IMR-90 (cell line): Measurements from ENCODE around the gene TNS3. TPM values are rescaled to one million over a fixed set of nuclear protein-coding genes. Genes with fewer than 3 reads are reported as not detected.
A peak's percentile ranks its signal among the peaks of the same experiment; 100 is the strongest.

Experiments used
- ATAC-seq: fragments of 200-7000 bp; cut with Tn5 transposase; 2 replicates; pipeline ENCODE4 v1.9.1; 2020; ENCODE audit warnings: low read depth, mild to moderate bottlenecking, moderate library complexity
- BruUV-seq: library from RNA; stranded (reverse); fragments of 400-500 nt; replicated peaks from 2 replicates; lab custom pipeline; 2021; lab: Mats Ljungman, UMichigan
- CTCF ChIA-PET: fragments of 300-600 bp; formaldehyde crosslinking; extraction: SDS; loops from one replicate; lab custom pipeline; 2021; ENCODE audit warnings: antibody characterized with exemption; lab: Yijun Ruan, JAX
- POLR2A ChIA-PET: fragments of 300-600 bp; sonication (Branson Sonifier 250); formaldehyde crosslinking; loops from one replicate; lab custom pipeline; 2022; ENCODE audit warnings: antibody characterized with exemption; ENCODE audit not compliant: unreplicated experiment; lab: Charles Lee
- DNase-seq: peaks from one replicate; pipeline ENCODE4 v3.0.0; 2013
- H2AFZ ChIP-seq: replicated peaks from 2 replicates; pipeline ENCODE3; 2013; ENCODE audit warnings: low read length, mild to moderate bottlenecking; ENCODE audit not compliant: poor library complexity
- H2AK5ac ChIP-seq: 2 replicates; pipeline ENCODE4 v1.6.1; 2013; ENCODE audit warnings: low read depth, low read length, inconsistent platforms
- H2AK9ac ChIP-seq: replicated peaks from 2 replicates; pipeline ENCODE3; 2013; ENCODE audit warnings: mild to moderate bottlenecking, low read depth, low read length, moderate library complexity; ENCODE audit not compliant: poor library complexity
- H2BK120ac ChIP-seq: 2 replicates; pipeline ENCODE4 v1.6.1; 2013; ENCODE audit warnings: low read depth, low read length, inconsistent platforms
- H2BK15ac ChIP-seq: 3 replicates; pipeline ENCODE4 v1.6.1; 2013; ENCODE audit warnings: low read depth, low read length, inconsistent platforms
- H2BK20ac ChIP-seq: 2 replicates; pipeline ENCODE4 v1.6.1; 2013; ENCODE audit warnings: low read depth, mild to moderate bottlenecking, inconsistent platforms, low read length, moderate library complexity
- H2BK5ac ChIP-seq: 2 replicates; pipeline ENCODE4 v1.6.1; 2013; ENCODE audit warnings: mild to moderate bottlenecking, low read depth, low read length, inconsistent platforms; ENCODE audit not compliant: poor library complexity, severe bottlenecking
- H3K14ac ChIP-seq: replicated peaks from 2 replicates; pipeline ENCODE4 v1.6.1; 2013; ENCODE audit warnings: low read depth, low read length, inconsistent platforms
- H3K18ac ChIP-seq: 2 replicates; pipeline ENCODE4 v1.6.1; 2013; ENCODE audit warnings: low read depth, low read length, control low read depth
- H3K23ac ChIP-seq: 2 replicates; pipeline ENCODE4 v1.6.1; 2013; ENCODE audit warnings: low read depth, low read length, inconsistent platforms
- H3K27ac ChIP-seq: 2 replicates; pipeline ENCODE4 v1.5.1; 2013; ENCODE audit warnings: mild to moderate bottlenecking, control low read depth, low read length; ENCODE audit not compliant: insufficient read depth
- H3K27me3 ChIP-seq: 2 replicates; pipeline ENCODE4 v1.6.1; 2013; ENCODE audit warnings: low read length; ENCODE audit not compliant: control insufficient read depth, insufficient read depth
- H3K36me3 ChIP-seq: 2 replicates; pipeline ENCODE4 v1.6.1; 2013; ENCODE audit warnings: low read length, mixed read lengths; ENCODE audit not compliant: control insufficient read depth, insufficient read depth
- H3K4ac ChIP-seq: 2 replicates; pipeline ENCODE4 v1.6.1; 2013; ENCODE audit warnings: low read depth, low read length, inconsistent platforms
- H3K4me1 ChIP-seq: 2 replicates; pipeline ENCODE4 v1.6.1; 2013; ENCODE audit warnings: low read length, mixed read lengths; ENCODE audit not compliant: control insufficient read depth, insufficient read depth
- H3K4me2 ChIP-seq: 2 replicates; pipeline ENCODE4 v1.6.1; 2013; ENCODE audit warnings: low read depth, mild to moderate bottlenecking, control low read depth, low read length, moderate library complexity
- H3K4me3 ChIP-seq: 2 replicates; pipeline ENCODE4 v1.5.1; 2013; ENCODE audit warnings: low read depth, mild to moderate bottlenecking, control low read depth, low read length, moderate library complexity; ENCODE audit not compliant: insufficient read depth
- H3K56ac ChIP-seq: 2 replicates; pipeline ENCODE4 v1.6.1; 2013; ENCODE audit warnings: low read length, inconsistent platforms; ENCODE audit not compliant: insufficient read depth; ENCODE audit errors: extremely low read depth
- H3K79me1 ChIP-seq, 2 experiments: 2 replicates each; pipeline ENCODE4 v1.6.1; 2013; ENCODE audit warnings: low read length in 2 of 2, inconsistent platforms in 1 of 2, low read depth in 1 of 2
- H3K9ac ChIP-seq: 2 replicates; pipeline ENCODE4 v1.6.1; 2013; ENCODE audit warnings: low read depth, low read length, control low read depth
- H3K9me1 ChIP-seq: 2 replicates; pipeline ENCODE4 v1.6.1; 2013; ENCODE audit warnings: low read length, inconsistent platforms; ENCODE audit not compliant: insufficient read depth
- H3K9me3 ChIP-seq: 2 replicates; pipeline ENCODE4 v1.6.1; 2013; ENCODE audit warnings: low read length; ENCODE audit not compliant: control insufficient read depth, insufficient read depth
- H4K20me1 ChIP-seq: 2 replicates; pipeline ENCODE4 v1.6.1; 2013; ENCODE audit warnings: low read length, inconsistent platforms; ENCODE audit not compliant: insufficient read depth
- H4K5ac ChIP-seq: 2 replicates; pipeline ENCODE4 v1.6.1; 2013; ENCODE audit warnings: mild to moderate bottlenecking, low read depth, low read length, control low read depth
- H4K8ac ChIP-seq, 2 experiments: 2 replicates each; pipeline ENCODE4 v1.6.1; 2013; ENCODE audit warnings: low read depth in 2 of 2, low read length in 2 of 2, control low read depth in 1 of 2, inconsistent platforms in 1 of 2
- H4K91ac ChIP-seq: 2 replicates; pipeline ENCODE4 v1.6.1; 2013; ENCODE audit warnings: low read depth, low read length, inconsistent platforms; ENCODE audit not compliant: insufficient read depth
- BHLHE40 ChIP-seq: fragments of 150-350 bp; IDR thresholded peaks from 2 replicates; pipeline ENCODE4 v1.6.1; 2016; ENCODE audit warnings: mild to moderate bottlenecking, low read depth, low read length
- CEBPB ChIP-seq: IDR thresholded peaks from 2 replicates; pipeline ENCODE4 v1.6.1; 2012; ENCODE audit warnings: low read depth, low read length, improper control_type of control experiment
- CHD1 ChIP-seq: IDR thresholded peaks from 2 replicates; pipeline ENCODE4 v1.6.1; 2012; ENCODE audit warnings: low read depth, low read length, improper control_type of control experiment
- CTCF ChIP-seq: conservative IDR thresholded peaks from 2 replicates; pipeline ENCODE4 v1.5.1; 2012; ENCODE audit warnings: mild to moderate bottlenecking, low read depth, low read length, improper control_type of control experiment
- ELK1 ChIP-seq: fragments of 150-350 bp; IDR thresholded peaks from 2 replicates; pipeline ENCODE4 v1.6.1; 2016; ENCODE audit warnings: low read depth, mild to moderate bottlenecking, low read length, moderate library complexity, borderline replicate concordance
- FOS ChIP-seq: fragments of 150-350 bp; IDR thresholded peaks from 2 replicates; pipeline ENCODE4 v1.6.1; 2016; ENCODE audit warnings: low read depth, low read length
- MAFK ChIP-seq: IDR thresholded peaks from 2 replicates; pipeline ENCODE4 v1.6.1; 2012; ENCODE audit warnings: low read depth, low read length, improper control_type of control experiment
- MAZ ChIP-seq: IDR thresholded peaks from 2 replicates; pipeline ENCODE4 v1.6.1; 2012; ENCODE audit warnings: low read depth, mild to moderate bottlenecking, low read length, improper control_type of control experiment, moderate library complexity, borderline replicate concordance
- MXI1 ChIP-seq: IDR thresholded peaks from 2 replicates; pipeline ENCODE4 v1.6.1; 2012; ENCODE audit warnings: low read depth, mild to moderate bottlenecking, low read length, moderate library complexity, borderline replicate concordance
- NFE2L2 ChIP-seq: fragments of 150-350 bp; IDR thresholded peaks from 2 replicates; pipeline ENCODE4 v1.6.1; 2016; ENCODE audit warnings: low read depth, mild to moderate bottlenecking, low read length
- POLR2A ChIP-seq: IDR thresholded peaks from 2 replicates; pipeline ENCODE4 v1.6.1; 2012; ENCODE audit warnings: mild to moderate bottlenecking, low read depth, low read length
- RAD21 ChIP-seq: IDR thresholded peaks from 2 replicates; pipeline ENCODE4 v1.6.1; 2012; ENCODE audit warnings: low read length, improper control_type of control experiment
- RCOR1 ChIP-seq: IDR thresholded peaks from 2 replicates; pipeline ENCODE4 v1.6.1; 2012; ENCODE audit warnings: mild to moderate bottlenecking, low read length, improper control_type of control experiment; ENCODE audit not compliant: insufficient replicate concordance
- RFX5 ChIP-seq: IDR thresholded peaks from 2 replicates; pipeline ENCODE4 v1.8.0; 2012; ENCODE audit warnings: low read depth, mild to moderate bottlenecking, low read length, moderate library complexity
- SMC3 ChIP-seq: fragments of 150-350 bp; IDR thresholded peaks from 2 replicates; pipeline ENCODE4 v1.6.1; 2016; ENCODE audit warnings: low read depth, mild to moderate bottlenecking, antibody characterized with exemption, low read length, moderate library complexity
- USF2 ChIP-seq: fragments of 150-350 bp; IDR thresholded peaks from 2 replicates; pipeline ENCODE4 v1.6.1; 2017; ENCODE audit warnings: mild to moderate bottlenecking, antibody characterized with exemption, low read length, low read depth
- WGBS, 2 experiments: methylation state at CpG; one replicate each; pipeline versions ENCODE4 v1.1.5 to v1.1.7; 2013; ENCODE audit warnings: missing lambda C conversion rate in 2 of 2; ENCODE audit not compliant: insufficient read length in 1 of 2; ENCODE audit errors: extremely low coverage in 2 of 2; 5-methylcytosine and 5-hydroxymethylcytosine counted together
- dilution Hi-C: fragments of 300-500 bp; cut with HindIII; formaldehyde crosslinking; loops from one replicate; pipeline ENCODE4 v1.14.3; 2018; ENCODE audit warnings: low sequenced_read_pairs; ENCODE audit not compliant: unreplicated experiment
- in situ Hi-C: fragments of 300-500 bp; cut with MboI; formaldehyde crosslinking; loops from 3 replicates; pipeline ENCODE4 v1.14.3; 2019; ENCODE audit warnings: low sequenced_read_pairs, inconsistent platforms, mixed read lengths
- intact Hi-C: fragments of 100-400 bp; cut with micrococcal nuclease; formaldehyde crosslinking; loops from 2 replicates; pipeline ENCODE4 v1.10.0; 2022
- polyA plus RNA-seq, 3 experiments: library from polyadenylated mRNA; depleted of rRNA; stranded (reverse); fragments of >200 nt; gene quantifications; 2 replicates each; pipeline ENCODE4 v1.2.3, GENCODE V29; 2012; ENCODE audit warnings: low replicate concordance in 1 of 3
- total RNA-seq: library from RNA; depleted of rRNA; stranded (reverse); fragments of >200 nt; gene quantifications from 2 replicates; pipeline ENCODE4 v1.2.3, GENCODE V29; 2012

The TNS3 gene
- total and polyA plus RNA-seq, 2 of the 4 experiments (the other 2 are of a cell fraction) = 64.3 to 79.2 TPM

GRCh38 chr7:47525066-47525623 lies 56.8 kb downstream of the TNS3 start:
- peaks cover 57% of the 10 kb centered on the region for H3K36me3 ChIP-seq
- DNase-seq = no peak

More at GRCh38 chr7:47525066-47525623, 56.8 kb downstream of the TNS3 start:
- no peak overlapping the region for H4K8ac ChIP-seq
- peaks cover 37% of the 10 kb centered on the region for H3K9me1 ChIP-seq
- TF ChIP-seq MAFK (no peak), ELK1 (no peak), RCOR1 (no peak), RFX5 (no peak), BHLHE40 (no peak), SMC3 (no peak), USF2 (no peak), FOS (no peak), POLR2A (no peak), RAD21 (no peak), CHD1 (no peak), MXI1 (no peak), NFE2L2 (no peak), CTCF (no peak), CEBPB (no peak), MAZ (no peak)
- H3K27ac ChIP-seq = no peak overlapping the region
- 95% methylated on average over 10 of the region's 12 CpGs; no CpG with 5 or more reads in 1 of the 2 experiments for WGBS, 2 experiments
- H2AFZ ChIP-seq = no peak overlapping the region
- ChIA-PET CTCF (interaction anchor here (0.6 kb wide), 1 partner anchor 332 kb away, joined by 3 read pairs; no protein-coding TSS in a partner anchor), POLR2A (no interaction called here)
- H3K4me1 ChIP-seq = peaks cover 10% of the 10 kb centered on the region
- H2AK5ac ChIP-seq = no peak overlapping the region
- no peak overlapping the region for H2BK15ac ChIP-seq
- H3K9me3 ChIP-seq = peaks cover 4% of the 10 kb centered on the region; the same call in 1 of the 2 replicates
- no peak overlapping the region for H3K14ac ChIP-seq
- no peak overlapping the region for H2BK20ac ChIP-seq
- peaks cover 42 to 87% of the 10 kb centered on the region in 2 experiments for H3K79me1 ChIP-seq
- BruUV-seq = no TSS peak
- H4K5ac ChIP-seq = no peak overlapping the region
- no peak overlapping the region for H3K4ac ChIP-seq
- H2AK9ac ChIP-seq = peak overlapping the region; percentile 53
- no peak overlapping the region for H3K9ac ChIP-seq
- no peak overlapping the region for H3K4me2 ChIP-seq
- no peak overlapping the region for H2BK5ac ChIP-seq
- peaks cover 43% of the 10 kb centered on the region; the same call in 1 of the 2 replicates for H4K20me1 ChIP-seq
- intact Hi-C loops = no loop called here
- H3K23ac ChIP-seq = no peak overlapping the region
- H3K56ac ChIP-seq = no peak overlapping the region
- H3K18ac ChIP-seq = no peak overlapping the region
- no peak overlapping the region for H4K91ac ChIP-seq
- no peak overlapping the region for H2BK120ac ChIP-seq
- ATAC-seq = no peak
- H3K4me3 ChIP-seq = no peak overlapping the region
- H3K27me3 ChIP-seq = no peaks in the 10 kb centered on the region
- in situ Hi-C loops = no loop called here
- dilution Hi-C loops = no loop called here
